GM19397 (cell line): ENCODE measurements around the gene AFF4.

Source experiments
- ATAC-seq: cut with Tn5 transposase; IDR thresholded peaks from one replicate; pipeline ENCODE4 v1.9.1; 2021; ENCODE audit warnings: mild to moderate bottlenecking, moderate library complexity; ENCODE audit not compliant: unreplicated experiment

The AFF4 gene

GRCh38 chr5:132829742-132830435 is 133.5 kb downstream of the AFF4 start:
- ATAC-seq = peak; percentile 75

GRCh38 chr5:132828846-132829494 is 134.5 kb downstream of the AFF4 start:
- no peak for ATAC-seq

DNA sequence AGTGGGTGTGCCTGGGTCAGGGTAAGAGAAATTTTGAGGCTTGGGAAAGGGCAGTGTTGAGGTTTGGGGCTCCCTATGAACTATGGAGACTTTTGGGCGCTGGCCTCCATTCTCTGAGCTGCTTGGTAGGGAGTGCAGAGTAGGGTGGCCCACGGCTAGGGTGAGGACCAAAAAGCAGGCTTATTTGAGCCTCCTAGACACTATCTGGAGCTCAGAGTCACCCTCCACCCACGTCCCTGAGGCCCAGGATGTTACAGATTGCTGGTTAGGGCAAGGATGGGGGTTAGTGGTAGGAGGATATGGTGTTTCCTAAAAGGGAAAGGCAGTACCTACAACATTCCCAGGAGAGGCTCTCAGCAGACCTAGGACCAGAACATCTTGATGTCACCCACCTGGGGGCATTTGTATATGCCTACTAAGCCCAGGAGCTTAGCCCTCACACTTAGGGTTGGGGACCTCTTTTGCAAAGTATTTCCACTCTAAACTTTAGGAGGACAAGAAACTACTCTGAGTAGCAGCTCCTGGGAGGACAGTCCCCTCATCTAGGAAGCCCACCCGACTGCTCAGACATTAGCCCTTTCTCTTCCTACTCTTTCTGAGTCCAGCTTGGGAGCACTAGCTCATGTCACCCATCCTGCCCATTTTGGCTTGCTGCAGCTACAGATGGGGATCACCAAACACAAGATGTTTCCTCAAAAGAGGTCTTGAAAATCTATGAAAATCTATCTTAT is 135.3 kb downstream of the AFF4 start:
- no peak for ATAC-seq

DNA sequence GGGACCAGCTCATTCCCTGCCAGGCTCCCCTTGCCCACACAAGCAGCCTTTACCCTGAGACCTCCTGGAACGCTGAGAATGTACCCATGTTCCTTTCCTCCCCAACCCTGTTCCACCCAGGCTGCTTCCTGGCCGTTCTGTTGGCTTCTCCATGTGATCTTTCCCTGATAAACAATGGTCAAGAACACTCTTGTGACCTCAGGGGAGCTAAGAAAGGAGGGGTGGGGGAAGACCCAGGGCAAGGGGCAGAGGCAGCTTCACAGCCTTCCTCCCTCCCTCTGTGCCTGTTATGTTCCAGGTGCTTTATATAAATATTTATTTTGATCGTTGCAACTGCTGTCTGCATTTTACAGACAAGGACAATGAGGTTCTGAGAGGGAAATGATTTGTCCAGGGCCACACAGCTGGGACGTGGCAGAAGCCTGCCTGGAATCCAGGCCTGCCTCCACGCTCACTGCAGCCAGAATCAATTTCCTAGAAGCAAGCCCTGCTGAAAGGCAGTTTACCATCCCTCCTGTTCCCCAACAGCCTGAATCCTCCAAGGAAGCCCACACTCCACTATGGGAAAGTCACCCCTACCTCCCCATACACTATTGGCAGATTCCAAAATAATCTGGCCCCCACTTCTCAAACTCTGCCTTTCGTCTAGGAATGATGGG is 136.9 kb downstream of the AFF4 start:
- no peak for ATAC-seq

DNA sequence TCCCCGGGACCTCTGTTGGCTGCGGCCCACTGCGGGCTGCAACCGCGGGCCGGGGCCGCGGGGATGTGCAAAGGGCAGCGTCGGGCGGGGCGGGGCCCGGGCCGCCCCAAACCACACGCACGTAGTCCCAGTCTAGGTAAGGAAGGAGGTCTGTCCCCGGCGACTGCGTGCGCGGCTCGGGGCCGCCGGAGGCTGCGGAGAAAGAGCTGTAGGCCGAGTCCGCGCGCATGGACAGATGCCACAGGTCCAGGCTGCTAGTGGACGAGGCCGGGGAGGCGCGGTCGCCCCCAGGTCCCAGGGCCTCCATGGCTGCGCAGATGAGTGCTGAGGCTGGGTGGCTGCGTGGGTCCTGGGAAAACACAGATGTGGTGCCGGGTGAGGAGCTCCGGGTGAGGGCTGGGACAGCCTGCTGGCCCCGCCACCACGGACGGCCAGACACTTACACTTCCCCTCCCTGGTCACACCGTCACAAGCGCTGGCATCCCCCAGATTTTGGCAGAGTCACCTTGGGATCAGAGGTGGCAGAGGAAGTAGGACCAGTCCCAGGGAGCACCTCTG is 137.5 kb downstream of the AFF4 start:
- ATAC-seq = no peak
